ENCODE data around the gene ALKBH4.
"Not testable (repeated sequence)": the region's sequence is repeated elsewhere in the genome, so short reads cannot be mapped to it uniquely, and the experiment has no call there.

The ALKBH4 gene

DNA sequence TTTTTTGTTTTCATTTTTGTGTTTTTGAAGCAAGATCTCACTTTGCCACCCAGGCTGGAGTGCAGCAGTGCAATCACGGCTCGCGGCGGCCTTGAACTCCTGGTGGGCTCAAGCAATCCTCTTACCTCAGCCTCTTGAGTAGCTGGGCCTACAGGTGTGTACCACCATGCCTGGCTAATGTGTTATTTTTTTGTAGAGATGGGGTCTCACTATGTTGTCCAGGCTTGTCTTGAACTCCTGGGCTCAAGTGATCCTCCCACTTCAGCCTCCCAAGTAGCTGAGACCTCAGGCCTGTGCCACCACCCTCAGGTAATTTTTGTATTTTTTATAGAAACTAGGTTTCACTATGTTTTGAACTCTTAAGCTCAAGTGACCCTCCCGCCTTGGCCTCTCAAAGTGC is 53.7 kb downstream of the ALKBH4 start:
- no peak overlapping the region for H3K4me3 ChIP-seq (ENCODE audit: low read length)
- no peak for DNase-seq (ENCODE audit: low read depth, low spot score)

DNA sequence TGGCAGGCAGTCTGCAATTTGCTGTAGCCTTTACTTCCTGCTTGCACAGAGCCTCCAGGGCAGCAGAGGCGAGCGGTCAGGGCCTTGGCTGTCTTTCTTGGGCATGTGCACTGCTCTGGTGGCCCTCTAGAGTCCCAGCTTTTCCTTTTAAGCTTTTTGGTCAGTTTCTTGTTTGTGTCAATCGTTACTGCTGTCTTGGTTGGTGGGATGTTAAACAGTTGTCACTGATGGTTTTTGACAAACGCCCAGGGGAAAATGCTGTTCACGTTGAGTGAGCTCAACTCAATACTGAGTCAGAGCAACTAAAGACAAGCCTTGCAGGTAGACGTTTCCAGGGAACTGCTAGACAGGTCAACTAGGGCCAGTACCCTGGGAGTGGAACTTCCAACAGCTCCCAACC is 54.5 kb downstream of the ALKBH4 start:
- no peak overlapping the region for H3K4me3 ChIP-seq (ENCODE audit: low read length)
- DNase-seq (ENCODE audit: low read depth, low spot score), result no peak

DNA sequence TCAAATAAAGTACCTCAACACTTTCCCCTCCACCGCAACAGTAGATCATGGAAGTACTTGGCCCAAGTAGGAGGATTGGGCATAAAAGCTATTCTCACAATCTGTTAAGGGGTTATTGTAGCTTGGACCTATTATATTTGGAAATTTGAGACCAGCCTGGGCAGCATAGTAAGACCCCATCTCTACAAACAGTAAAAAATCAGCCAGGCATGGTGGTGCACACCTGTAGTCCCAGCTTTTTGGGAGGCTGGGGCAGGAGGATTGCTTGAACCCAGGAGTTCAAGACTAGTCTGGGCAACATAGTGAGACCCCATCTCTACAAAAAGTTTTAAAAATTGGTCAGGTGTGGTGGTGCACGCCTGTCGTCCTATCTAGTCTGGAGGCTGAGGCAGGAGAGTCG is 55.3 kb downstream of the ALKBH4 start:
- H3K4me3 ChIP-seq (ENCODE audit: low read length), result no peak overlapping the region
- no peak for DNase-seq (ENCODE audit: low read depth, low spot score)

DNA sequence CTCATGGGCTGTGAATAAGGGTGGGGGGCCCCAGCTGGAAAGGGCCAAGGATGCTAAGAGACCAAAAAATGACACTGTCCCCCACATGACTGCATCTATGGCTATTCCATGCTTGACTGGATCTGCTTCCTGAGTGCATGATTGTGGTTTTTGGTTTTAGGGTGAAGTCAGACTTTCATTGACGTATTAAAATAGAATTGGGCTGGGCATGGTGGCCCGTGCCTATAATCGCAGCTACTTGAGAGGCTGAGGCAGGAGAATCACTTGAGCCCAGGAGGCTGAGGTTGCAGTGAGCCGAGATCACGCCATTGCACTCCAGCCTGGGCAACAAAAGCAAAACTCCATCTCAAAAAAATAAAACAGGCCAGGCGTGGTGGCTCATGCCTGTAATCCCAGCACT is 56.1 kb downstream of the ALKBH4 start:
- H3K4me3 ChIP-seq (ENCODE audit: low read length); DNase-seq (ENCODE audit: low read depth, low spot score): not testable (repeated sequence)

DNA sequence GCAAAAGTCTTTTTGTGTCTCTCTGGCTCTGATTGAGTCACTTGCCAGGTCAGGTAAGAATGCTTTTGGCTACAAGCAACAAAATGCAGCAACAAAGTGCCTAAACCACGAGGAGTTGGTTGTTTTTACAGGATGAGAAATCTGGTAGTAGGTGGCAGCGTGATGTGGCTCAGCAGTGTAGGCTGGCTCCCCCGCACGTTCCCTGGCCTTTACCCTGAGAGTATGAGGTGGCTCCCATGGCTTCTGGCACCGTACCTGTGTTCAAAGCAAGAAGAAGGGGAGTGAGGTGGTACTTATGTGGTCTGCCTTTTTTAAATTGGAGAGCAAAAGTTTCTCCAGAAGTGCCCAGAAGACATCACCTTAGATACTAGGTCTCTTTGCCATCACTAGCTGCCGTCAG is 56.8 kb downstream of the ALKBH4 start:
- no peak for DNase-seq (ENCODE audit: low read depth, low spot score)
- no peak overlapping the region for H3K4me3 ChIP-seq (ENCODE audit: low read length)
